ENCODE measurements around the gene PPP1R26. TPM values are rescaled to one million over a fixed set of nuclear protein-coding genes. Genes with fewer than 3 reads are reported as not detected.

Gene PPP1R26
- polyA plus RNA-seq, 2 of the 4 experiments (the other 2 are of a cell fraction) = 8.5 to 12.7 TPM

Other genes starting within 250 kb of the PPP1R26 start
- gene MRPS2, start 20.9 kb downstream of the PPP1R26 start, polyA plus RNA-seq (2011; rRNA removed) = 66.9 and 75.5 TPM in 2 replicates
- gene MRPS2, start 20.9 kb downstream of the PPP1R26 start, polyA plus RNA-seq (2017; fragmentation: RNase III; extraction: RNeasy Plus Mini Kit Qiagen cat#74134 plus additional on column Dnase treatment) = 85.3 to 93.2 TPM (median 90.1 TPM) in 3 replicates
- not detected in 2 replicates for gene LCN1, start 41.7 kb downstream of the PPP1R26 start, polyA plus RNA-seq (2011; rRNA removed)
- not detected in 3 replicates for gene LCN1, start 41.7 kb downstream of the PPP1R26 start, polyA plus RNA-seq (2017; fragmentation: RNase III; extraction: RNeasy Plus Mini Kit Qiagen cat#74134 plus additional on column Dnase treatment)
- not detected in 2 replicates for gene OBP2A, start 66.3 kb downstream of the PPP1R26 start, polyA plus RNA-seq (2011; rRNA removed)
- not detected in 3 replicates for gene OBP2A, start 66.3 kb downstream of the PPP1R26 start, polyA plus RNA-seq (2017; fragmentation: RNase III; extraction: RNeasy Plus Mini Kit Qiagen cat#74134 plus additional on column Dnase treatment)
- 0.15 TPM in 1 of 2 replicates, not detected in the other for gene PAEP, start 82.0 kb downstream of the PPP1R26 start, polyA plus RNA-seq (2011; rRNA removed)
- gene PAEP, start 82.0 kb downstream of the PPP1R26 start, polyA plus RNA-seq (2017; fragmentation: RNase III; extraction: RNeasy Plus Mini Kit Qiagen cat#74134 plus additional on column Dnase treatment) = not detected in 3 replicates
- gene GLT6D1, start 159.8 kb downstream of the PPP1R26 start, polyA plus RNA-seq (2011; rRNA removed) = not detected in 2 replicates
- gene GLT6D1, start 159.8 kb downstream of the PPP1R26 start, polyA plus RNA-seq (2017; fragmentation: RNase III; extraction: RNeasy Plus Mini Kit Qiagen cat#74134 plus additional on column Dnase treatment) = not detected in 3 replicates
- not detected in 2 replicates for gene LCN9, start 183.5 kb downstream of the PPP1R26 start, polyA plus RNA-seq (2011; rRNA removed)
- not detected in 3 replicates for gene LCN9, start 183.5 kb downstream of the PPP1R26 start, polyA plus RNA-seq (2017; fragmentation: RNase III; extraction: RNeasy Plus Mini Kit Qiagen cat#74134 plus additional on column Dnase treatment)
- gene SOHLH1, start 219.7 kb downstream of the PPP1R26 start, polyA plus RNA-seq (2011; rRNA removed) = not detected in 2 replicates
- gene SOHLH1, start 219.7 kb downstream of the PPP1R26 start, polyA plus RNA-seq (2017; fragmentation: RNase III; extraction: RNeasy Plus Mini Kit Qiagen cat#74134 plus additional on column Dnase treatment) = not detected in 3 replicates
- gene KCNT1, start 222.4 kb downstream of the PPP1R26 start, polyA plus RNA-seq (2011; rRNA removed) = not detected in 2 replicates
- gene KCNT1, start 222.4 kb downstream of the PPP1R26 start, polyA plus RNA-seq (2017; fragmentation: RNase III; extraction: RNeasy Plus Mini Kit Qiagen cat#74134 plus additional on column Dnase treatment) = not detected in 3 replicates

All from A549 (cell line).